HCT116 (cell line): ENCODE measurements around the gene MSL2.
"Not testable (repeated sequence)": the region's sequence is repeated elsewhere in the genome, so short reads cannot be mapped to it uniquely, and the experiment has no call there.

ENCODE experiments used
- CEBPB ChIP-seq: IDR thresholded peaks from 2 replicates; pipeline ENCODE4 v1.6.1; 2012; ENCODE audit warnings: low read depth
- ELF1 ChIP-seq: IDR thresholded peaks from 2 replicates; pipeline ENCODE4 v1.6.1; 2012; ENCODE audit warnings: low read depth, borderline replicate concordance
- EZH2 ChIP-seq: fragments of 200-600 bp; sonication (generic); IDR thresholded peaks from 2 replicates; pipeline ENCODE4 v1.6.1; 2017; ENCODE audit warnings: antibody characterized with exemption, mixed run types
- POLR2A ChIP-seq: IDR thresholded peaks from 2 replicates; pipeline ENCODE4 v1.7.0; 2011; ENCODE audit warnings: borderline replicate concordance; ENCODE audit not compliant: insufficient read depth, insufficient read length; ENCODE audit errors: extremely low read depth
- POLR2AphosphoS5 ChIP-seq: IDR thresholded peaks from 2 replicates; pipeline ENCODE4 v1.6.1; 2011; ENCODE audit warnings: mild to moderate bottlenecking, low read depth, low read length, moderate library complexity
- YY1 ChIP-seq: IDR thresholded peaks from 2 replicates; pipeline ENCODE4 v1.6.1; 2011; ENCODE audit warnings: low read length, low read depth, moderate library complexity, mild to moderate bottlenecking; ENCODE audit not compliant: insufficient replicate concordance; ENCODE audit errors: extremely low read depth
- TF ChIP-seq, protein P1 (sequence below), 3 experiments: fragments of 200-600 bp in 1 of 3; sonication (generic) in 1 of 3; IDR thresholded peaks in 2 of 3; conservative IDR thresholded peaks in 1 of 3; 2 replicates each; pipeline ENCODE4 v1.5.1; 2012 to 2017; ENCODE audit warnings: low read depth in 2 of 3, low read length in 2 of 3, antibody characterized with exemption in 1 of 3, borderline replicate concordance in 1 of 3, control low read depth in 1 of 3, mild to moderate bottlenecking in 1 of 3, mixed read lengths in 1 of 3, mixed run types in 1 of 3, moderate library complexity in 1 of 3; ENCODE audit not compliant: insufficient read depth in 1 of 3
- TF ChIP-seq, protein P2 (sequence below): IDR thresholded peaks from 2 replicates; pipeline ENCODE4 v1.6.1; 2011; ENCODE audit warnings: mild to moderate bottlenecking, low read length, moderate library complexity; ENCODE audit not compliant: insufficient replicate concordance; ENCODE audit errors: extremely low read depth

- TF ChIP-seq, protein P1, sequence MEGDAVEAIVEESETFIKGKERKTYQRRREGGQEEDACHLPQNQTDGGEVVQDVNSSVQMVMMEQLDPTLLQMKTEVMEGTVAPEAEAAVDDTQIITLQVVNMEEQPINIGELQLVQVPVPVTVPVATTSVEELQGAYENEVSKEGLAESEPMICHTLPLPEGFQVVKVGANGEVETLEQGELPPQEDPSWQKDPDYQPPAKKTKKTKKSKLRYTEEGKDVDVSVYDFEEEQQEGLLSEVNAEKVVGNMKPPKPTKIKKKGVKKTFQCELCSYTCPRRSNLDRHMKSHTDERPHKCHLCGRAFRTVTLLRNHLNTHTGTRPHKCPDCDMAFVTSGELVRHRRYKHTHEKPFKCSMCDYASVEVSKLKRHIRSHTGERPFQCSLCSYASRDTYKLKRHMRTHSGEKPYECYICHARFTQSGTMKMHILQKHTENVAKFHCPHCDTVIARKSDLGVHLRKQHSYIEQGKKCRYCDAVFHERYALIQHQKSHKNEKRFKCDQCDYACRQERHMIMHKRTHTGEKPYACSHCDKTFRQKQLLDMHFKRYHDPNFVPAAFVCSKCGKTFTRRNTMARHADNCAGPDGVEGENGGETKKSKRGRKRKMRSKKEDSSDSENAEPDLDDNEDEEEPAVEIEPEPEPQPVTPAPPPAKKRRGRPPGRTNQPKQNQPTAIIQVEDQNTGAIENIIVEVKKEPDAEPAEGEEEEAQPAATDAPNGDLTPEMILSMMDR (IDR thresholded peaks at IDR 0.05 in 2 of 3, conservative IDR thresholded peaks at IDR 0.05 in 1 of 3; ENCODE audit: borderline replicate concordance in 1 of 3, insufficient read depth in 1 of 3, low read depth in 2 of 3, low read length in 2 of 3): not testable (repeated sequence)
- TF ChIP-seq, protein P2, sequence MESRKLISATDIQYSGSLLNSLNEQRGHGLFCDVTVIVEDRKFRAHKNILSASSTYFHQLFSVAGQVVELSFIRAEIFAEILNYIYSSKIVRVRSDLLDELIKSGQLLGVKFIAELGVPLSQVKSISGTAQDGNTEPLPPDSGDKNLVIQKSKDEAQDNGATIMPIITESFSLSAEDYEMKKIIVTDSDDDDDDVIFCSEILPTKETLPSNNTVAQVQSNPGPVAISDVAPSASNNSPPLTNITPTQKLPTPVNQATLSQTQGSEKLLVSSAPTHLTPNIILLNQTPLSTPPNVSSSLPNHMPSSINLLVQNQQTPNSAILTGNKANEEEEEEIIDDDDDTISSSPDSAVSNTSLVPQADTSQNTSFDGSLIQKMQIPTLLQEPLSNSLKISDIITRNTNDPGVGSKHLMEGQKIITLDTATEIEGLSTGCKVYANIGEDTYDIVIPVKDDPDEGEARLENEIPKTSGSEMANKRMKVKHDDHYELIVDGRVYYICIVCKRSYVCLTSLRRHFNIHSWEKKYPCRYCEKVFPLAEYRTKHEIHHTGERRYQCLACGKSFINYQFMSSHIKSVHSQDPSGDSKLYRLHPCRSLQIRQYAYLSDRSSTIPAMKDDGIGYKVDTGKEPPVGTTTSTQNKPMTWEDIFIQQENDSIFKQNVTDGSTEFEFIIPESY: not testable (repeated sequence)
- not testable (repeated sequence) for TF ChIP-seq CEBPB, POLR2AphosphoS5, EZH2, ELF1, POLR2A, YY1
Observed at GRCh38 chr3:136131647-136132046, 64.5 kb downstream of the MSL2 start.
